Measurements from ENCODE around the gene C17orf50.
A peak's percentile ranks its signal among the peaks of the same experiment; 100 is the strongest.

Gene C17orf50

DNA sequence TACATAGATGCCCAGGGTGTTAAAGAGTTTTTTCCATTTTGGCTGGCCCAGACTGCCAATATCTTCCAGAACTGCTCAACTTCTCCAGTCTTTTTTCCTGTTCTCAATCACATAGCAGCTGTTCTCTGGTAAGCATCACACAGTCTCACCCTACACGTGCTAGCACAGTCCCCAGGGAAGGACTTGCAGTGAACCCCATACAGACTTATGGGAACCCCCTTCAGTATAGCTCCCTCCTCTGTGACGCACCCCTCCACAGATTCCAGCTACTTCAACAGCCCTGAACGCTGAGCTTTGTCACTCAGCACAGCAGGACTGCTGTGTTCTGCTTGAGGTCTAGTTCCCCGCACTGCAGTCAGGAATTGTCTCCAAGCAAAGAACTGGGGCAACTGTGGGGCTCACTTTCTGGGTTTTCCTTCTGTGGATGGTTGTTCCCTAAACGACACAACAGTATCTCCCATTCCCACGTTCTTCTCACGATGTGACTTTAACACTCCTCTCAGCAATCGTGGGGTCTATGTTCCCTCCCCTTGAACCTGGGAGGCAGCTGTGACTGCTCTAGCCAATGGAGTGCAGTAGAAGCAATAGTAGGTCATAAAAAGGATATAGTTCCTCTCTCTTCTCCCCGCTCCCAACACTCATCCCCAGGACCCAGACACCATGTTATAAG lies 31.1 kb downstream of the C17orf50 start:
- no peak for DNase-seq

DNA sequence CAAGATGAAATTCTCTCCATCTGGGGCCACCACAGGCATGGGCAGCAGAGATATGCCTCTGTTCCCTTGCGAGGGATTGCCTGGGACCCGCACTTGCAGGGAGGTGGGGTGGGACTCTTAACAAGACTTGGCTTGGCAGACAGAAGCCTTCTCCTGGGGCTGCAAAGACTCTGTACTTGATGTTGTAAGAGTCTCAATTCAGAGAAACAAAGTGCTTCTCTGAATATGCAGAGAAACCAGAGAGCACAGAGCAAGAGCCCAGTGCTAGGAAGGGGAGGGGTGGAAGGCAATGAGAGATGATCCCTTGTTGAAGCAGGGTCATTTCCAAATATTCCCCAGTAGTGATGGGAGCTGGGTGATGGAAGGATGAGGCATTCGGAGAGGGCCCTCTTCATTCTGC lies 32.6 kb downstream of the C17orf50 start:
- no peak for DNase-seq

DNA sequence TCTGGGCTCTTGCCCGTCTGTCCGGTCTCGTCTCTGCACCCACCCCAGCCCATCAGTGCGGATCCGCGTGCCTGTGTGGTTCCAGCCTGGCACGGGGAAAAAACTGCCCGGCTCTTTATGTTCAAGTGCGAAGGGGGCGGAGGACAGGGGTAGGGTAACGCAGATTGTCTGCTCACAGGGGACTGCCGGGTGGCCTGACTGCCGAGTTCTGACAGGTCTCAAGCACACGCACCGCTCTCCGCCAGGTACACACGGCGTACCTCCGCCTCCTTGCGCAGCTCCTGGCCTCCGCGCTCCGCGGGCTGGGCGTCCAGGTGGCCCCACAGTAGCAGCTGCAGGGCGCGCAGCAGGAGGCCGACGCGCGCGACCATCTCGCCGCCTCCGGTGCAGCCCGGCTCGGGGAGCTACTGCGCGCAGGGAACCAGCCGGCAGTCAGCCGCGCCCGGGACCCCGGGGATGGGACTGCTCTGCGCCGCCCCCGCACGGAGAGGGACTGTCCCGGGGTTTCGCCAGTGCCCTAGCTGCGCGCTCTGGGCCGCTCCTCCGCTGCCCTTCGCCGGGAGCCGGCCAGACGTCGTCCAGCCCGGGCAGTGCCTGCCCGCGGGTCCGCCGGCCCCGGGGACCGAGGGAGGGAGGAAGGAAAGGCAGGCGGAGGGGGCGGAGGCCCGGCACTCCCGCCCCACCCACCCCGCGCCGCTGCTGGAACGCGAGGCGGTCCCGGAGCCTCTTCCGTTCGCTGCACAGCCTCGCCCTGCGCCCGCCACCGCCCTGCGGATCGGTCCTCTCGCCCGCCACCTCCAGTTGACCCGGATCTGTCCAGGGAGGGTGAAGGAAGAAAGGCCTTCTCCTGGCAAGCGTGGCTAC lies 34.6 kb downstream of the C17orf50 start, which contains the start of gene MMP28:
TSS of gene MMP28 (minus strand) at position 635 of the 864 bp plus-strand sequence. CDS start at position 371, 264 bp downstream.
- DNase-seq, result peak; percentile 45

- no peak for DNase-seq
Observed at GRCh38 chr17:35795871-35796265, 35.2 kb downstream of the C17orf50 start.

GRCh38 chr17:35796942-35797341 lies 36.3 kb downstream of the C17orf50 start:
- DNase-seq, result no peak

GRCh38 chr17:35797370-35797769 lies 36.7 kb downstream of the C17orf50 start:
- DNase-seq, result no peak

GRCh38 chr17:35797918-35798317 lies 37.2 kb downstream of the C17orf50 start:
- no peak for DNase-seq

- no peak for DNase-seq
Observed at GRCh38 chr17:35799942-35800341, 39.3 kb downstream of the C17orf50 start.

DNA sequence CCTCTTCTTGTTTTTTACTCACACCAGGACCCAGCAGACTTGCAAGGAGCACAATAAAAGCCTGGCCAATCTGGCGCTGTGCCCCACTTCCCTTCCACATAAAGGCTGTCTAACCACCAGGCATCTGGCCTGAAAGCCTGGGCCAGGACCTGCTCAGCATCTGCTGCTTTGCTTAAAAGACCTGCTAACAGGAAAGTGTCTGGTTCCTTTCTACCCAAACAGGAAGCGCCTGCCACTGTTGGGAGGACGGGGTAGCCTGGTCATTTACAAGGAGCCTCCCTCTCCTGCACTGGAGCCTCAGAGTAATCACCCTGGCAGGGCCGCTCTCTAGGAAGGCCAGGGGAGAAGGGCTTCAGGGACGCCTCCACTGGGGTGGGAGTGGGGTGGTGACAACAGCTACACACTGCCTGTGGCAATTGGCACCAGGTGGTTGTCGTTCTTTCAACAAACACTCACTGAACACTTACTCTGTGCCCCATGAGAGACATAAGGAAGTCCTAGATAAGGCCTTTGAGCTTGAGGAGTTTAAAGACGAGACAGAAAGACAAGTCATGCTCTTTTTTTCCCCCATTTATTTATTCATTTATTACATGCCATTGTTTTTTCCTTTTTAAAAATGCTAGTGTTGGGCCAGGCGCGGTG lies 41.0 kb downstream of the C17orf50 start:
- peak; percentile 86 for DNase-seq

DNA sequence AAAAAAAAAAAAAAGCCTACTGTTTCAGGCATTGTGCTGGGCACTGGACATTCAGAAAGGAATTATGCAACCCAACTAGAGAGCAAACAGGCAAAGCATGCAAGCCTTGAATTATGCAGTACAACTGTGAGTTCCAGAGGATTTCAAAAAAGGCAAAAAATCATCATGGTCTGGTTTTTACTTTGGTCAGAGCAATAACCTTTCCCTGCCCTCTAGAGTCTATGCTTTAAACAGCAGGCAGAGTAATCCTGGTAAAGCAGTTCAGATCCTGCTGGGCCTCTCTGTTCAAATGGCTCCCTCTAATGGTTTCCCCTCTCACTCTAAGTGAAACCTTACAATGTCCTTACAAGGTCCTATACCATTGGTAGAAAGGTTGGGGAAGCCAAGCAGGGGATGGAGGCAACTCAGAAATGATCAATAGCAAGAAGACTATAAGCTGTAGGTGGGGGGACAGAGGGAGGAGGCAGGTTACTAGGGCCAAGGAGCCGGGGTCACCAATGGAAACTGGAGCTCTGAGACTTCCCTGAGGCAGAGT lies 44.0 kb downstream of the C17orf50 start:
- peak; percentile 85 for DNase-seq

DNA sequence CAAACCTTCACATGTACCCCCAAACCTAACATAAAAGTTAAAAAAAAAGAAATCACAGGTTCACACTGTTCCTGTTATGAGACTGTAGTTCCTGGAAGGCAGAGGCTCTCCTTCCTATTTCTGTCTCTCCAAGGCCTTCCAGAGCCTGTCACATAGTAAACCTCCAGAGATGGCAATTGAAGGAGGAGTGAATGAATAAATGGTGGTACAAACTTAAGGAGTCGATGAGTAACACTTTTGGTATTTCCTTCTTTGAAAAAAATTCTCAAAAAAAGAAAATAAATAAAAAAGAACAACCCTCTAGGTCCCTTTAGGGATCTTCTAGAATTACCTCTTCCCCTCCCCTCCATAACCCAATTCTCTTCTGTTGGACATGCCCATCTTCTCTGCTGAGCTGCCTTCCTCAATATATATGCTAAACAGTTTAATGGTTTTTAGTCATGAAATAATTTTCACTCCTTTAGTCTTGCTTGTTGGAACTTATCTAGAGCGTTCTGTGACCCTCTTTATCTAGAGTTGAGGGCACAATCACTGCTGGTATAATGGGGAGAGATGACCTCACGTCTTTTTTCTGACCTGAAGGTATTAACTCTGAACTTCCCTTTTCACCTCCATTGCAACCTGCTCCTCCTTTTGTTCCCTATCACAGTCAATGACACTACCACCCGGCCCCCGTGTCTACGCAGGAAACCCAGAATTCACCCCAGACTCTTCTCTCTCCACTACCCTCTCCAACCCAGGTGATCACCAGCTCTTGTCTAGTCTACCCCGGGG lies 46.9 kb downstream of the C17orf50 start:
- DNase-seq, result no peak

DNA sequence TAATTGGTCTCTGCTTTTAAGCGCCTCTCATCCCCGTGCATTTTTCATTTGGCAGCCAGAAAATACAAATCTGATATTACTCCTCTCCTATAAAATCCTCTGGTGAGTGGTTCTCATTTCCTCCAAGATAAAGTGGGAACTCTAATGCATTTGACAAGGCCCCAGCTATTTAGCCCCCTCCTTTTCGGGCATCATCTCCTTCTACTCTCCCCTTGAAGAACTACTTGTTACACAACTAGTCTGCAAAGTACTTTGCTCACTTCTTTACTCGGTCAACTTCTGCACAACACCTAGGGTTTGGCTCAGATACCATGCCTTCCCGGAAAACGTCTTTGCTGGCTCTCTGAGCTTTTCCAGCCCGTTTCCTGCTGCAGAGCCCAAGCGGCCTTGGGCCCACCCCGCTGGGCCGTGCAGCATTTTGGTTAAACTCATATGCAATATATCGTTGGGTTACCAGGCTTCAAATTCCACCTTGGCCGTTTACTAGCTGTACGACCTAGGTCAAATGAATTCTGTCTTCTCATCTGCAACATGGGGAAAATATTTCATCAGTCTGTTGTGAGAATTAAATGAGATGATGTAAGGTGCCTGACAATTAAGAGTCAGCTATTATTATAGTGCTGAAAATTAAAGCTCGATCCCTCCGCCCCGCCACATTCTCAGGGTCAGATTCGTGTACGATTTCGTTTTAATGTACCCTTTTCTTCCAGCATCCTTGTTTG lies 47.7 kb downstream of the C17orf50 start:
- DNase-seq, result no peak

- peak; percentile 99 for DNase-seq
Observed at GRCh38 chr17:35808962-35809854, 48.5 kb downstream of the C17orf50 start, which contains the start of gene TAF15. TAF15 (plus strand) TSS chr17:35809484; CDS start chr17:35809570, 86 bp downstream.

- DNase-seq, result peak; percentile 20
Observed at GRCh38 chr17:35809855-35810461, 49.3 kb downstream of the C17orf50 start.

- DNase-seq, result no peak
Observed at GRCh38 chr17:35811759-35812158, 51.1 kb downstream of the C17orf50 start.

DNA sequence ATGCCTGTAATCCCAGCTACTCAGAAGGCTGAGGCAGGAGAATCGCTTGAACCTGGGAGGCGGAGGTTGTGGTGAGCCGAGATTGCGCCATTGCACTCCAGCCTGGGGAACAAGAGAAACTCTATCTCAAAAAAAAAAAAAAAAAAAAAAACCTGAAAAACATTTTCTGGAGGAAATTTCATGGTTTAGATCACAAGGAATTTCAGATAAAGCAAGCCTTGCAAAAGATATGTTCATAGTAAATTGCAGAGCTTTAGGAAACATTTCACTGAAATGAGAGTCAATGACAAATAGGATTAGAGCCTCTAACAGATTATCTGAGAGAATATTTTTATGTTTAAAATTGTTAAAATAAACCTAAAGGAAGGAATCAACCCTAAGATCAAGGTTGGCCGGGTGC lies 51.8 kb downstream of the C17orf50 start:
- DNase-seq, result no peak

Data from RPMI8226 (cell line).